HCT116 (cell line): Measurements from ENCODE around the gene SMIM14. TPM values are rescaled to one million over a fixed set of nuclear protein-coding genes. Genes with fewer than 3 reads are reported as not detected.

ENCODE experiments used
- ATAC-seq: fragments of 200-7000 bp; cut with Tn5 transposase; 2 replicates; pipeline ENCODE4 v1.9.1; 2020; ENCODE audit warnings: mild to moderate bottlenecking, moderate library complexity
- BruUV-seq: library from RNA; stranded (reverse); fragments of 400-500 nt; replicated peaks from 2 replicates; lab custom pipeline; 2021; lab: Mats Ljungman, UMichigan
- CTCF ChIA-PET: fragments of 300-600 bp; sonication (Branson Sonifier 250); formaldehyde crosslinking; loops from one replicate; lab custom pipeline; 2021; ENCODE audit warnings: antibody characterized with exemption; lab: Charles Lee
- POLR2A ChIA-PET: fragments of 300-600, 350-600 bp; sonication (Branson Sonifier 250); formaldehyde crosslinking; loops from one replicate; lab custom pipeline; 2021; ENCODE audit warnings: antibody characterized with exemption; lab: Charles Lee
- RAD21 ChIA-PET, 2 experiments: fragments of 300-600 bp; sonication (Branson Sonifier 250); formaldehyde crosslinking; loops; one replicate each; lab custom pipeline; 2023; ENCODE audit warnings: low total read pairs in 2 of 2; ENCODE audit not compliant: uncharacterized antibody in 2 of 2, unreplicated experiment in 2 of 2, low non-redundant PET in 1 of 2; lab: Charles Lee
- DNase-seq: peaks from one replicate; pipeline ENCODE4 v3.0.0-alpha.2; 2010; ENCODE audit warnings: low read depth, low spot score
- H2AFZ ChIP-seq: fragments of 200-600 bp; shearing (Covaris generic), sonication (generic); 2 replicates; pipeline ENCODE4 v1.6.1; 2017; ENCODE audit warnings: low read depth, mixed run types, mixed read lengths, antibody characterized with exemption, low read length; ENCODE audit not compliant: poor library complexity, severe bottlenecking
- H3K27ac ChIP-seq: 2 replicates; pipeline ENCODE4 v1.5.1; 2012; ENCODE audit warnings: low read depth, low read length
- H3K27me3 ChIP-seq: fragments of 200-600 bp; sonication (generic); 2 replicates; pipeline ENCODE4 v1.6.1; 2016; ENCODE audit warnings: mixed run types, low read length, mixed read lengths; ENCODE audit not compliant: insufficient read depth
- H3K36me3 ChIP-seq, 2 experiments: fragments of 200-500 bp in 1 of 2; fragments of 200-600 bp in 1 of 2; sonication (Bioruptor generic) in 1 of 2; sonication (generic) in 1 of 2; 2 replicates each; pipeline versions ENCODE4 v1.5.1 to v1.6.1; 2014 to 2016; ENCODE audit warnings: low read length in 2 of 2, inconsistent platforms in 1 of 2, mixed read lengths in 1 of 2, mixed run types in 1 of 2; ENCODE audit not compliant: insufficient read depth in 2 of 2, control insufficient read depth in 1 of 2
- H3K4me1 ChIP-seq, 2 experiments: fragments of 200-600 bp in 1 of 2; sonication (generic) in 1 of 2; 2 replicates each; pipeline versions ENCODE4 v1.5.1 to v1.6.1; 2012 to 2017; ENCODE audit warnings: low read length in 2 of 2, inconsistent platforms in 1 of 2, mild to moderate bottlenecking in 1 of 2, mixed read lengths in 1 of 2, mixed run types in 1 of 2, moderate library complexity in 1 of 2; ENCODE audit not compliant: insufficient read depth in 2 of 2, control insufficient read depth in 1 of 2
- H3K4me2 ChIP-seq: fragments of 200-600 bp; sonication (generic); 2 replicates; pipeline ENCODE4 v1.6.1; 2017; ENCODE audit warnings: mixed run types, low read length, mixed read lengths
- H3K4me3 ChIP-seq, 2 experiments: fragments of 200-600 bp in 1 of 2; sonication (generic) in 1 of 2; replicated peaks in 1 of 2; 2 replicates each; pipeline ENCODE4 v1.5.1; 2011 to 2016; ENCODE audit warnings: low read length in 2 of 2, control low read depth in 1 of 2, low read depth in 1 of 2, mild to moderate bottlenecking in 1 of 2, mixed read lengths in 1 of 2, mixed run types in 1 of 2
- H3K79me2 ChIP-seq: fragments of 200-600 bp; sonication (generic); 2 replicates; pipeline ENCODE4 v1.6.1; 2017; ENCODE audit warnings: mild to moderate bottlenecking, mixed run types, low read length, moderate library complexity, mixed read lengths; ENCODE audit not compliant: insufficient read depth
- H3K9ac ChIP-seq: fragments of 200-600 bp; sonication (generic); 2 replicates; pipeline ENCODE4 v1.6.1; 2016; ENCODE audit warnings: low read length, mixed read lengths
- H3K9me2 ChIP-seq: fragments of 200-600 bp; sonication (generic), shearing (Covaris generic); 2 replicates; pipeline ENCODE4 v1.6.1; 2017; ENCODE audit warnings: mixed run types, mild to moderate bottlenecking, moderate library complexity; ENCODE audit not compliant: insufficient read depth
- H3K9me3 ChIP-seq, 2 experiments: fragments of 200-500 bp in 1 of 2; fragments of 200-600 bp in 1 of 2; sonication (Bioruptor generic) in 1 of 2; sonication (generic) in 1 of 2; 2 replicates each; pipeline ENCODE4 v1.6.1; 2014 to 2017; ENCODE audit warnings: low read length in 2 of 2, mixed read lengths in 2 of 2, inconsistent platforms in 1 of 2, low read depth in 1 of 2, mild to moderate bottlenecking in 1 of 2, mixed run types in 1 of 2, moderate library complexity in 1 of 2; ENCODE audit not compliant: control insufficient read depth in 1 of 2, insufficient read depth in 1 of 2
- H4K20me1 ChIP-seq: fragments of 200-600 bp; sonication (generic), shearing (Covaris generic); 2 replicates; pipeline ENCODE4 v1.6.1; 2017; ENCODE audit warnings: mixed run types, mild to moderate bottlenecking, moderate library complexity; ENCODE audit not compliant: insufficient read depth
- ATF3 ChIP-seq: IDR thresholded peaks from 2 replicates; pipeline ENCODE4 v1.6.1; 2012
- CBX3 ChIP-seq: IDR thresholded peaks from 2 replicates; pipeline ENCODE4 v1.6.1; 2012; ENCODE audit warnings: low read depth
- CEBPB ChIP-seq: IDR thresholded peaks from 2 replicates; pipeline ENCODE4 v1.6.1; 2012; ENCODE audit warnings: low read depth
- CTCF ChIP-seq, 3 experiments: fragments of 200-600 bp in 1 of 3; sonication (generic) in 1 of 3; IDR thresholded peaks in 2 of 3; conservative IDR thresholded peaks in 1 of 3; 2 replicates each; pipeline ENCODE4 v1.5.1; 2012 to 2017; ENCODE audit warnings: low read depth in 2 of 3, low read length in 2 of 3, antibody characterized with exemption in 1 of 3, borderline replicate concordance in 1 of 3, control low read depth in 1 of 3, mild to moderate bottlenecking in 1 of 3, mixed read lengths in 1 of 3, mixed run types in 1 of 3, moderate library complexity in 1 of 3; ENCODE audit not compliant: insufficient read depth in 1 of 3
- ELF1 ChIP-seq: IDR thresholded peaks from 2 replicates; pipeline ENCODE4 v1.6.1; 2012; ENCODE audit warnings: low read depth, borderline replicate concordance
- EZH2 ChIP-seq: fragments of 200-600 bp; sonication (generic); IDR thresholded peaks from 2 replicates; pipeline ENCODE4 v1.6.1; 2017; ENCODE audit warnings: antibody characterized with exemption, mixed run types
- EZH2phosphoT487 ChIP-seq: fragments of 200-600 bp; IDR thresholded peaks from 2 replicates; pipeline ENCODE4 v1.6.1; 2018; ENCODE audit warnings: antibody characterized with exemption, borderline replicate concordance
- POLR2A ChIP-seq: IDR thresholded peaks from 2 replicates; pipeline ENCODE4 v1.7.0; 2011; ENCODE audit warnings: borderline replicate concordance; ENCODE audit not compliant: insufficient read depth, insufficient read length; ENCODE audit errors: extremely low read depth
- POLR2AphosphoS5 ChIP-seq: IDR thresholded peaks from 2 replicates; pipeline ENCODE4 v1.6.1; 2011; ENCODE audit warnings: mild to moderate bottlenecking, low read depth, low read length, moderate library complexity
- SRF ChIP-seq: IDR thresholded peaks from 2 replicates; pipeline ENCODE4 v1.6.1; 2012; ENCODE audit warnings: low read depth
- TCF7L2 ChIP-seq: IDR thresholded peaks from 2 replicates; pipeline ENCODE4 v1.7.0; 2011; ENCODE audit warnings: borderline replicate concordance, inconsistent platforms; ENCODE audit not compliant: insufficient read depth, insufficient read length; ENCODE audit errors: extremely low read depth
- ZFX ChIP-seq: fragments of 450-650 bp; IDR thresholded peaks from 2 replicates; pipeline ENCODE4 v1.6.1; 2017
- intact Hi-C: fragments of 100-400 bp; cut with micrococcal nuclease; formaldehyde crosslinking; loops from 2 replicates; pipeline ENCODE4 v1.10.0; 2022
- total RNA-seq: library from RNA; stranded (reverse); gene quantifications from one replicate; pipeline ENCODE4 v1.2.1, GENCODE V29; 2021; ENCODE audit not compliant: unreplicated experiment
- TF ChIP-seq, protein P1 (sequence below): IDR thresholded peaks from 2 replicates; pipeline ENCODE4 v1.6.1; 2012
- TF ChIP-seq, protein P2 (sequence below): IDR thresholded peaks from 2 replicates; pipeline ENCODE4 v1.6.1; 2012; ENCODE audit warnings: low read depth

Gene SMIM14
- total RNA-seq, 1 experiment from 2014 or later, result 21.6 TPM

GRCh38 chr4:39555472-39555871 lies 83.2 kb downstream of the SMIM14 start:
- Histone ChIP-seq H3K79me2 (no peaks in the 10 kb centered on the region), H3K4me1 (no peaks in the 10 kb centered on the region), H2AFZ (no peak overlapping the region), H3K9me3 (no peaks in the 10 kb centered on the region), H3K4me3 (no peak overlapping the region), H3K27me3 (no peaks in the 10 kb centered on the region), H4K20me1 (no peaks in the 10 kb centered on the region), H3K36me3 (no peaks in the 10 kb centered on the region), H3K9ac (no peak overlapping the region), H3K27ac (no peak overlapping the region), H3K4me2 (no peak overlapping the region), H3K9me2 (no peaks in the 10 kb centered on the region)
- TF ChIP-seq EZH2phosphoT487 (no peak), CEBPB (no peak), EZH2 (no peak), ZFX (no peak), CTCF (IDR thresholded peaks at IDR 0.05 in 2 of 3, conservative IDR thresholded peaks at IDR 0.05 in 1 of 3; ENCODE audit: borderline replicate concordance in 1 of 3, insufficient read depth in 1 of 3, low read depth in 2 of 3, low read length in 2 of 3) (no peak), ATF3 (no peak), TCF7L2 (no peak), ELF1 (no peak), POLR2A (no peak), SRF (no peak), CBX3 (no peak), POLR2AphosphoS5 (no peak)
- TF ChIP-seq, protein P1, sequence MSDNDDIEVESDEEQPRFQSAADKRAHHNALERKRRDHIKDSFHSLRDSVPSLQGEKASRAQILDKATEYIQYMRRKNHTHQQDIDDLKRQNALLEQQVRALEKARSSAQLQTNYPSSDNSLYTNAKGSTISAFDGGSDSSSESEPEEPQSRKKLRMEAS, result no peak
- TF ChIP-seq, protein P2, sequence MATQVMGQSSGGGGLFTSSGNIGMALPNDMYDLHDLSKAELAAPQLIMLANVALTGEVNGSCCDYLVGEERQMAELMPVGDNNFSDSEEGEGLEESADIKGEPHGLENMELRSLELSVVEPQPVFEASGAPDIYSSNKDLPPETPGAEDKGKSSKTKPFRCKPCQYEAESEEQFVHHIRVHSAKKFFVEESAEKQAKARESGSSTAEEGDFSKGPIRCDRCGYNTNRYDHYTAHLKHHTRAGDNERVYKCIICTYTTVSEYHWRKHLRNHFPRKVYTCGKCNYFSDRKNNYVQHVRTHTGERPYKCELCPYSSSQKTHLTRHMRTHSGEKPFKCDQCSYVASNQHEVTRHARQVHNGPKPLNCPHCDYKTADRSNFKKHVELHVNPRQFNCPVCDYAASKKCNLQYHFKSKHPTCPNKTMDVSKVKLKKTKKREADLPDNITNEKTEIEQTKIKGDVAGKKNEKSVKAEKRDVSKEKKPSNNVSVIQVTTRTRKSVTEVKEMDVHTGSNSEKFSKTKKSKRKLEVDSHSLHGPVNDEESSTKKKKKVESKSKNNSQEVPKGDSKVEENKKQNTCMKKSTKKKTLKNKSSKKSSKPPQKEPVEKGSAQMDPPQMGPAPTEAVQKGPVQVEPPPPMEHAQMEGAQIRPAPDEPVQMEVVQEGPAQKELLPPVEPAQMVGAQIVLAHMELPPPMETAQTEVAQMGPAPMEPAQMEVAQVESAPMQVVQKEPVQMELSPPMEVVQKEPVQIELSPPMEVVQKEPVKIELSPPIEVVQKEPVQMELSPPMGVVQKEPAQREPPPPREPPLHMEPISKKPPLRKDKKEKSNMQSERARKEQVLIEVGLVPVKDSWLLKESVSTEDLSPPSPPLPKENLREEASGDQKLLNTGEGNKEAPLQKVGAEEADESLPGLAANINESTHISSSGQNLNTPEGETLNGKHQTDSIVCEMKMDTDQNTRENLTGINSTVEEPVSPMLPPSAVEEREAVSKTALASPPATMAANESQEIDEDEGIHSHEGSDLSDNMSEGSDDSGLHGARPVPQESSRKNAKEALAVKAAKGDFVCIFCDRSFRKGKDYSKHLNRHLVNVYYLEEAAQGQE, result no peak
- no peak for DNase-seq
- ChIA-PET POLR2A (no interaction called here), CTCF (interaction anchor here (1.5 kb wide), 1 partner anchor 28 kb away, joined by 4 read pairs; the partner anchor contains the start of gene UGDH), RAD21 (no interaction called here)
- intact Hi-C loops, result no loop called here
- no TSS peak for BruUV-seq
- ATAC-seq, result no peak
